HTR-8/SVneo (cell line): ENCODE data around the gene IL22RA1.

ENCODE experiments used
- DNase-seq: peaks from one replicate; pipeline ENCODE4 v3.0.0; 2011; ENCODE audit warnings: low spot score, mixed read lengths; ENCODE audit not compliant: insufficient read length
- FAIRE-seq: peaks from 2 replicates; lab custom pipeline; 2011; peaks lifted over from hg19 to GRCh38; lab: Jason Lieb, UNC

IL22RA1 gene

DNA sequence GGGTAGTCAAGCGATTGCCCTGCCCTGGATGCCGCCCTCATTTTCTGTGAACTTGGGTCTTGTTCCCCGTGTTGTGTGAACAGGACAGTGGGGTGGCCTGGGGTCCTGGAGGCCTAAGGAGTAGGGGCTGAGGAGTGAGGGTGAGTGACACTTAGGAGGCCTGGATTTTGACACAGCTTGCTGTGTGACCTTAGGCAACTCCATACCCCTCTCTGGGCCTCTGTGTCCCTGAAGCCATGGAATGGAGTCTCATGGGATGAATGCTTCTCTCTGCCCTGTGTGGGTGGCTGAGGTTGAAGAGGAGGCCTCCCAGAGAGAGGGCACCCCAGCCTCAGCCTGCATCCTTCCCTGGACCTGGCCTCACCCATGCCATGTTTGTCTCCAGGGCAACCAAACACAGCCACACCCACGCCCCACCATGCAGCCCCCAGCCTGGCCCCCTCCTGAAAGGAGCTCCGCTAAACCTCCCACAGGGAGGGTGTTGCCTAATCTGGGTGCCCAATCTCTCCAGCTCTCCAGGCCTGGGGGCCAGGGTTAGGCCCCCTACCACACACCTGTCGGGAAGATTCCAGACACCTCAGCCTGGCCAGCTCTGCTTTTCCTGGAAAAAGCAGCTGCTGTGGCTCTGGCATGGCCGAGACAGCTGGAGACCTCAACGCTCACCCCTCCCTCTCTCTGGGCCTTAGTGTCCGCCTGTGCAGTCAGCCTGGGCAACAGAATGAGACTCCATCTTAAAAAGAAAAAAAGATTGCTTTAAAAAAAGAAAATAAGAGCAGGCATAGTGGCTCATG is 40.9 kb downstream of the IL22RA1 start:
- FAIRE-seq (no peak), DNase-seq (no peak)

GRCh38 chr1:24100945-24101737 is 41.8 kb downstream of the IL22RA1 start:
- FAIRE-seq (no peak), DNase-seq (no peak)

- DNase-seq (no peak), FAIRE-seq (no peak)
Observed at GRCh38 chr1:24098943-24099638, 43.8 kb downstream of the IL22RA1 start.

DNA sequence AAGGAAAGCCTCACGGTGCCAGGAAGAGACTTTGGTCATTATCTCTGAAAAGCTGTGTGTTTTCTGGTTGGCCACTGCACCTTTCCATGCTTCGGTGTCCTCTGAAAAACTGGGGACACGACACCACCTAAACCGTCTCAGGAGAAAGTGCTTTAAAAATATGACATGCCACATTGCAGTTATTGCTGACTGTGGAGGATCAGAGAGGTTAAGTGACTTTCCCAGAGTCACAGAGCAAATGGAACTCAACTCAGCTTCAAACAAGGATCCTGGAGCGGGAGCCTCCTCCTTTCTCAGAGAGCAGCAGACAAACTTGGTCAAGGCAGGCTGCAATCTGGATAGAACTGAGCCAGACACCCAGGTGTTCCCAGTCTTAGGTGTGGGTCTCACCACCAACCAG is 44.8 kb downstream of the IL22RA1 start:
- FAIRE-seq (no peak), DNase-seq (no peak)

- FAIRE-seq (no peak), DNase-seq (no peak)
Observed at GRCh38 chr1:24097663-24098062, 45.3 kb downstream of the IL22RA1 start.

DNA sequence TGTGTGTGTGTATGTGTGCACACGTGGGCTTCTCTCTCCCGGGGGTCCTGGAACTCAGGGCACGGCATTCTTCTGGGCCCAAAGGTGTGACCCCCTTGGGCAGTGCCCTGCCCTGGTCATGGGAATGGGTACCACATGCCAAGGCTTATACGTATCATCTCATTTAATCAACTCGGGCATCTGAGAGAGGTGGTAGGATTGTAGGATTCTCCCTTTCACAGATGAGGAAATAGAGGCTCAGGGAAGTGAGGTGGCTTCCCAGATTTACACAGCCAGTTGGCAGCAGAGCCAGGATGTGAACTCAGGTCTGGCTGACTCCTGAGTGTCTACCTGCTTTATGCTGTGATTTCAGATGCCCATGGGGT is 46.2 kb downstream of the IL22RA1 start:
- FAIRE-seq: no peak
- DNase-seq: no peak

- FAIRE-seq (no peak), DNase-seq (no peak)
Observed at GRCh38 chr1:24096009-24096738, 46.8 kb downstream of the IL22RA1 start.

- FAIRE-seq: no peak
- DNase-seq: no peak
Observed at GRCh38 chr1:24095140-24095859, 47.6 kb downstream of the IL22RA1 start.

DNA sequence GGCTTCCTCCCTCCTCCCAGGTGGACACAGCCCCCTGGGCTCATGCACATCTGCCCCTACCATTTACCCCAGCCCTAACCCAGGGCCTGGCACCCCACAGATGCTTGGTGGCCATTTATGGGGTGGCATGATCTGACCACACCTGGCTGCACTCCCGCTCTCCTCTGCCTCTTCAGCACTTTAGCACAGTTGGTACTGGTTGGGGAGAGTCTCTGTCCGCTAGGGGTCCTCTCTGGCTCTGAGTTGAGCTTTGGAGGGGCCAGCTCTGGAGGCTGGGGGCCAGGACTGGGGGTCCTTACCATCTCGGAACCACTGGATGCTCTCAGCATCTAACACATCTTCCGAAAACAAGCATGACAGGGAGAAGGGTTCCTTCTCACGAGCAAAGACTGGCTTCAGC is 48.4 kb downstream of the IL22RA1 start:
- FAIRE-seq (no peak), DNase-seq (no peak)

- DNase-seq (no peak), FAIRE-seq (no peak)
Observed at GRCh38 chr1:24093732-24094131, 49.2 kb downstream of the IL22RA1 start.

GRCh38 chr1:24092979-24093378 is 50.0 kb downstream of the IL22RA1 start:
- FAIRE-seq: no peak

DNA sequence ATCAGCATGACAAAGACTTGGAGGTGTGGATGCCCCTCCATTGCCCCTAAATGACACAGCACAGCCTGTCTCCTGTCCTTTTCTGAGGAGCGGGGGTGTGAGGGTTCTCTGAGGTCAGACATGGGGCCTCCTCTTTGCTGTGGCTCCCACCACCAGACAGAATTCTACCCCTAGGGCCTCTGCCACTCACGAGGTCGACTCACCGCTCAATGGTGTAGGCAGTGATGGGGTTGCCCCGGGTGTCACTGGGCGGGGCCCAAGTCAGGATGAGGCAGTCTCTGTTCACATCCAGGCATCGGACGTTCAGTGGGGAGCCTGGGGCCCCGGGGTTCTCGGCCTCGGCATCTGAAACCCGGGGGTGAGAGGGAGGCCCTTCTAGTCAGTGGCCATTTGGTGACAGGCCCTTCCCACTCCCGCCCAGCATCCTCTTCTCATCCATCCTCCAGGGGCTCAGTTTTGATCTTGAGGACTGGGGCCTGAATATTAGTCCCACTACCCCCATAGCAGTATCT is 50.9 kb downstream of the IL22RA1 start:
- FAIRE-seq: no peak
- DNase-seq: no peak

More at GRCh38 chr1:24092979-24093378, 50.0 kb downstream of the IL22RA1 start:
- DNase-seq: no peak

DNA sequence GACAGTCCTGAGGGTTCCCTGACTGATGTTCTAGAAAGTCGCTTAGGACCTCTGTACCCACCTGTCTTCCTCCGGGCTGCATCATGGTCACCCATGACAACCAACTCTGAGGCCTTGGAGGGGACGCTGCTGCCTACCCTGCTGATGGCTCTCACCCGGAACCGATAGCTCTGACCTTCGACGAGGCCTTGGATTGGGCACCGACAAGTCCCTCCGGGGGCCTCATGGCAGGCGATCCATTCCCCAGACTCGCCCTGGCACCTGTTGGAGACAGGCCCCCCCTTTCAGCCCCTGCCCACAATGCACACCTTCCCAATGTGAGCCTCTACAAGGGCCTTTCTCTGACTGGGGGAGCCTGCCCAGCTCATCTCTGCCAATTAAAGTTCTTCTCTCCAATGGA is 52.2 kb downstream of the IL22RA1 start:
- DNase-seq (no peak), FAIRE-seq (no peak)

- FAIRE-seq: no peak
- no peak for DNase-seq
Observed at GRCh38 chr1:24089743-24090555, 53.0 kb downstream of the IL22RA1 start.

- FAIRE-seq (no peak), DNase-seq (no peak)
Observed at GRCh38 chr1:24089027-24089742, 53.8 kb downstream of the IL22RA1 start.

DNA sequence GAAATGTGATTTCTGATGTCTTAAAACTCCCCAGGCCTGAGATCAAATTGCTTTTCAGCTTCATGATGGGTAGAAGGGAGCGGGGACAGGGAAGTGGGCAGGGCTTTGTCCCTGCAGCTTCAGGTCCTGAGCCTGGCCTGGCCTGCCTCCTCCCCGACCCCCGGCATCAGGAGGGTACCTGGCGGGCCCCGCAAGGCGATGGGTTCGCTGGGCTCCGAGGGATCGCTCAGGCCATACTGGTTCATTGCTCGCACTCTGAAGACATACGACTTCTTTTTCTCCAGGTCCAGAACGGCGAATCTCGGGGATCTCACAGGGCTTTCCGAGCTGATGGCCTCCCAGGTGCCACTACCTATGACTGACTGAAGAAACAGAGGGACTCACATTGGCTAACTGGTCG is 56.5 kb downstream of the IL22RA1 start:
- DNase-seq (no peak), FAIRE-seq (no peak)

GRCh38 chr1:24085546-24085945 is 57.4 kb downstream of the IL22RA1 start:
- FAIRE-seq: no peak
- no peak for DNase-seq

- no peak for DNase-seq
- no peak for FAIRE-seq
Observed at GRCh38 chr1:24085007-24085406, 57.9 kb downstream of the IL22RA1 start.
